ENCODE data around the gene SRP14.
"Not testable (repeated sequence)": the region's sequence is repeated elsewhere in the genome, so short reads cannot be mapped to it uniquely, and the experiment has no call there.

Gene SRP14

DNA sequence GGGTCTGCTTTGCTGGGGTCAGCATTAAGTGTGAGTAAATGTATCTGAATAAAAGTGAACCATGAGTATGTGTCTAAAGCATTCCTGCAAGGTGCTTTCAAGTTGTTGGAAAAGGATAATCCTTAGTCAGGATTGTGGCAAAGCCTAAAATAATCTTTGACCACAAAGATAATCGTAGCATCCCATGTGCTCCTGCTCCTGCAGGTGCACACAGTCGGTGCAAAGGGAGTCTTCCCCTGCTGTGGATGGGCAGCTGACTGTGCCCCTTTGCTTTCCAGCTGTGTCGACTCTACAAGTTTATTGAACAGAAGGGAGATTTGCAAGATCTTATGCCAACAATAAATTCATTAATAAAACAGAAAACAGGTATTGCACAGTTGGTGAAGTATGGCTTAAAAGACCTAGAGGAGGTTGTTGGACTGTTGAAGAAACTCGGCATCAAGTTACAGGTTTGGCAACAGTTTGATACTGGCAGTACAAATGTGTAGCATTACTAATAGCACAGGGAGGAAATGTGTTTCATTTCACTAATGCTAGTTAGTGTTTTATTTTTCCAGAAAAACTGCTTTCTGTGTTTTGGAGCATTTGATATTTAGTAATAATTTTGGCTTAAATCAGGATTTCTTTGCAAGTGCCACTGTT lies 22.6 kb downstream of the SRP14 start:
- DNase-seq, result no peak

DNA sequence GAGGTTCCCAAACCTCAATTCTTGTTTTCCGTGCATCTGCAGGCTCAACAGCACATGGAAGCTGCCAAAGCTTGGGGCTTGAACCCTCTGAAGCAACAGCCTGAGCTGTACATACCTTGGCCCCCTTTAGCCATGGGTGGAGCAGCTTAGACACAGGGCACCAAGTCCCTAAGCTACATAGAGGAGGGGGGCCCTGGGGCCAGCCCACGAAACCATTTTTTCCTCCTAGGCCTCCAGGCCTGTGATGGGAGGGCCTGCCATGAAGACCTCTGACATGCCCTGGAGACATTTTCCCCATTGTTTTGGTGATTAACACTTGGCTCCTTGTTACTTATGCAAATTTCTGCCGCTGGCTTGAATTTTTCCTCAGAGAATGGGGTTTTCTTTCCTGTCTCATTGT lies 24.6 kb downstream of the SRP14 start:
- DNase-seq, result no peak

DNA sequence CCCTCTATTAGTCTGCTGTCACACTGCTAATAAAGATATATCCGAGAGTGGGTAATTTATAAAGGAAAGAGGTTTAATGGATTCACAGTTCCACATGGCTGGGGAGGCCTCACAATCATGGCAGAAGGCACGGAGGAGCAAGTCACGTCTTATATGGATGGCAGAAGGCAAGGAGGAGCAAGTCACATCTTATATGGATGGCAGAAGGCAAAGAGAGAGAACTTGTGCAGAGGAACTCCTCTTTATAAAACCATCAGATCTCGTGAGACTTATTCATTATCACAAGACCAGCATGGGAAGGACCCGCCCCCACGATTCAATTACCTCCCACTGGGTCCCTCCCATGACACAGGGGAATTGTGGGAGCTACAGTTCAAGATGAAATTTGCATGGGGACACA lies 25.6 kb downstream of the SRP14 start:
- DNase-seq, result not testable (repeated sequence)

DNA sequence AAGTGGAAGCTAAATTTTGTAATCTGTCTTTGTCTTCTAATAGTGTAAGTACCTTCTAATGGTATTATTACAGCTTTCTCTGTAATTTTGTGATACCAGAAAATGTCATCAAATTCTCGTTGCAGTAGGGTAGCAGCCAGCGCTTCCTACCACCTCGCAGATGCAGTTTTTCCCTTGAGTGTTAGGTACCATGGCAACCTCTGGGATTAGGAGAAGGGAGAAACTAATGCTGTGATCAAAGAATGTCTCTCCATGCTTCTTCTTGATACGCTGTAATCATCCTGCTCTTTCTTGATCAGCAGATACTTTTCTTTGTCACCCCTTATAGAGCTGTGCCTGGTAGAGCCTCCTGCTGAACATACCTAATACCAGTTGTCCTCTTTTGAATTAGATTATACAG lies 27.7 kb downstream of the SRP14 start:
- no peak for DNase-seq

DNA sequence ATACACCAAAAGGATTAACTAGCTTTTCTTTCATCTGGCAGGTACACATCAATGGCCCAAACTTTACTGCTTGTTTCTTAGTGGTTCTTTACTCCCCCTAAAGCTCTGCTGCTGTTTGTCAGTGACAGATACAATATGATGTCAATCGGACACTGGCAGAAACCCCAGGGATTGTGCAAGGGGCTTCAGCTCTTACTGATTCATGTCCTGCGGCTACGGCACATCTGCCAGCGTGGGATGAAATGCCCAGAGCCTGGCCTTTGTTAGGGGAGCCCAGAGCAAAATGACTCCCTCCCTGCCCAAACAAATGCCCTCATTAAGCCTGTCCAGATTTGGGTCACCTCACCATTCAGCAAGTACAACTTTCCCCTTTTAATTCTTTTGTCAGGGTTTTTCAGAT lies 28.3 kb downstream of the SRP14 start:
- no peak for DNase-seq

DNA sequence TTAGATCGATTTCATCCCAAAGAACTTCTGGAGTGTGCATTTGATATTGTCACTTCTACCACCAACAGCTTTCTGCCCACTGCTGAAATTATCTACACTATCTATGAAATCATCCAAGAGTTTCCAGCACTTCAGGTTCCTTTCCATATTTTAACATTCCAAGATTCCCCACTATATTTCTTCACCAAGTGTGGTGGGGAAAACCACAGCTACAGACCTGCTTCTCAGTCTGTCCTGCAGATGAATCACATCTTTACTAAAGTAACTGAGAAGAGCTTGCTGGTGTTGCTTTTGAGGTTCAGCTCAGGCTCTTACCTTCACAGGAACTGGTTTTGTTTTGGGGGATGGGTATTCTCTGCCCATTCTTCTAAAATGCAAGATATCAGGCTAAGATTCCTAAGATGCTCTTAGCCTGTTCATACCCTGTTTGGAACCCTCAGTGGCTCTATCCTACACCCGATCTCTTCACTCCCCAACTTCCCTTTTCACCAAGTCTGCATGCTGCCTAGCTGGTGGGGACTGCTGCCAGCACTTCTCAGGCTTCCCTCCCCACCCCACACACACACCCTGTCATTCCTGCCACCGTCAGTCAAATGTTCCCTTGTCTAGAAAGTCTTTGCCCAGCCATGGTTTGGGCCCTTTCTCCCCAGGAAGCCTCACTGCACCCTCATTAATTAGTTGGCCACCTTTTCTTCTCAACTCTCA lies 30.8 kb downstream of the SRP14 start:
- no peak for DNase-seq

DNA sequence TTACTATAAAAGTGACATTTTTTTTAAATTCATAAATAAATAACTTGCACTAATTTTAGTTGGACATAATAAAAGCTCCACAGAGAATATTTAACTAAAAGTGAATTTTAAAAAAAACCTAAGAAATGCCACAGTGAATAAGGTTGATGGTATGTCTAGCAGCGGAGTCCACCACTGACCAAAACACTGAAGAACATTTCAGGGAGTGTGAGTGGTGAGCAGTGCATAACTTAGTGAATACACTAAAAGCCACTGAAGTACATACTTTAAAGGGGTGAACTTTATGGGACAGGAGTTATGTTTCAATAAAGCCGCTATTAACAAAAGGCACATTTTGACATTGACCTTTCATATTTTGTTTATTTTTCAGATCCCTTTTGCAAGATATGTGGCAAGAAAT lies 32.3 kb downstream of the SRP14 start:
- no peak for DNase-seq

DNA sequence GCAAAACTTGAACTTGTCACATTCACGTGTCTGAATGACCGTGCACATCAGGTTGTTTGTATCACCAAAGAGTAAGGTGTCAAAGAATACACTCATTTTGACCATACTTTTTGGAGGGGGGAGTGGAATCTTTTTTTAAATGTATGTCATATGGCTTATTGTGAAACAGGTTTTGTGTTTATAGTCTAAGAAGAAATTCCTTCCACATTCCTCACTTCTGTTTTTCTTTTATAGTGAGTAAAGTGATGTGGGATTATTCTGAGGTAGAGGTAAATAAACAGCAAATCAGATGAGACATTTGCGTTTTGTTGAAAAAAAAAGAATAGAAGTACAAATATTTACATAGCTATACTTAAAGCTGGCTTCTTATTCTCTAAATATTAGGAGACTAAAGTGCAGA lies 33.0 kb downstream of the SRP14 start:
- no peak for DNase-seq

DNA sequence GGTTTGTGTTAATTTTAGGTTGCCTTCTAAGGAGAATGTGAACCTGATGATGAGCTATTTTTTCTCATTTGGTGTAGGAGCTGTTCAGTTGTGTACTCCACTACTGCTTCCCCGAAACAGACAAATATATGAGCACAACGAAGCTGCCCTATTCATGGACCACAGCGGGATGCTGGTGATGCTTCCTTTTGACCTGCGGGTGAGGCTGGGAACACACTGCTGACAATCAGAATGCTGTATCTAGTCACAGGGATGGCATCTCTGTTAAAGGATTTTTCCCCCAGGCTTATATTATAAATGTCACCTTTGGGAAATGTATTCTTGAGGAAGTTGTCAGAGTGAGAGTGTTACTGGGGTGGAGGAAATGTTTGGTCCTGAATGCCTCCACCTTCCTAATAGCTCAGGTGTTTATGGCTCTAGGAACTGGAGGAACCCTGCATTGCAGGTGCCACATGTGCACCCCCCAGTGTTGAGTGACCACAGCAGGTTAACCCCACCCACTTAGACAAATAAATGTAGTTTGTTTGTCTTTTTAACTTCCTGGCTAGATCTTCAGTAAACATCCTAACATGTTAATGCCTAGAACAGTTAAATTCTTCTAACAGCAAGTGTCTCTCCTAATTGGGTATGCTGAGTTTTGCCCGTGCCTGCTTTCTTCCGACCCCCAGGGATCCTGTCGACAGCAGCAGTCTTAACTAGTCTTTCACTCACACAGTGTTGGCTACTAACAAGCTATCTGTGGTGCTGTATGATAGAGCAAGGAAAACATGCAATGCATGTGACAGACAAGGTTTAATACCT lies 35.7 kb downstream of the SRP14 start:
- no peak for DNase-seq

DNA sequence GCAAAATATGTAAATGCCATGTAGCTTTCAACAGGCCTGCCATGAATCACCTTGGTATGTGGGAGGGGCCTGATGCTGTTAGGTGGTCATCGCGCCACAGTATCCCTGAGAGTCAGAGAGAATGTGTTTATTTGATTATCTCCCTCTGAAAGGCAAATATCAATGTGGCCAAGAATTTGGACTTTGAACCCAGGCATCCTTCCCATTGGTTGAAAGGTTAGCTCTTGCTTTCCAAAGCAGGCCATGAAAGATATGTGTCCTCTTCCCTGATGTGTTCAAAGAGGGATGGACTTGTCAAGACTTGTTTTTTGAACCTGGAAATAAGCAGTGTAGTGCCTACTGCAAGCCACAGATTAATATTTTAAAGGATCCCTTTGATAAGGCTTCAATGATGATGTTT lies 36.7 kb downstream of the SRP14 start:
- no peak for DNase-seq

DNA sequence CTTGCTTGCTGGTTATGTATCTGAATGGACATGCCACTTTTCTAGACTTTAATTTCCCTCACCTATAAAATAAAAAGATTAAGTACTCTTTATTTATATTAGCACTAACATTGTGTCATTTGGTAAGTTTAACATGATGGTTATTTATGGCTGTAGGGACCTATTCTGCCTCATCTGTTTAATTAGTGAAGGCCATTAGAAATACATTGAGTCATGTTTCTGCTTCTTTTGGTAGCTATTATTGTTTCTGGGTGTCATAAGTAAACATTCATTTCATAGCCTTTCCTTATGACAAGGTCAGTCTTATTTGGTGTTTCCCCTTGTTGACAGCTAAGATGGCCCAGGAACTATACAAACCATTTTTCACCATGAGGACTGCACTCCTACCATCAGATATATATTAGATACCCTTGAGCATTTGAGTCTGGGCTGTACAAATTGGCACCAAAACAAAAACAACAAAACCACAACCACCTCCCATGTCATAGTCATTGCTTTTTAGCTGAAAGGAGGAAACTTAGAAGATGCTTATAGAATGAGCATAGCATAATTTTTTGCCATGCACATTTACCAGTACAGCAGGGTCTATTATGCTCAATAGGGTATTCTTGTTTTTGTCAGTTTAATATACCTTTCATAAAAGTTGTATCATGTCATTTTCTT lies 39.3 kb downstream of the SRP14 start:
- no peak for DNase-seq

DNA sequence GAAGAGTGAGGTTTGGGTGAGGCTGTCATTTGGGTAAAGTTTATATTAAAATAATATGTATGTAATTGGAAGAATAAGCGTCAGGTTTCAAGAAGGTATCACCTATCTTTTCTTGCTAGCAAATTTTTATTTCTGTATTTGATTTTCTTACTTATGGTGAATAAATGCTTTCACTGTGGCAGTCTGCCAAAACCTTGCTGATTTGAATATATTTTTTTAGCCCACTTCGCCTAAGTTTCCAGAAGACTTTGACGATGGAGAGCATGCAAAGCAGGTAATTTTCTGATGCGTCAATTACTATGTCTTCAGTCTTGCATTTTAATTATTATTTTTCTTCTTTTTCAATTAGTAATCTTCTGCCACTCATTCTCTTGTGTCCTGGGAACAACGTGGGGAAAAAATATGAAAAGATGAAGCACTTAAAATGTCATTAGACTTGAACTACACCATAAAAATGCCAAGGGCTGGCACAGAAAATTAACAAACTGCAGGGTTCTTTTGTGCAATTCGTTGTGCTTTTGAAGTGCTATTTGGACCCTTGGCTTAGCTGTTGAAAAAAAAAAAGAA lies 40.4 kb downstream of the SRP14 start:
- DNase-seq, result no peak

DNA sequence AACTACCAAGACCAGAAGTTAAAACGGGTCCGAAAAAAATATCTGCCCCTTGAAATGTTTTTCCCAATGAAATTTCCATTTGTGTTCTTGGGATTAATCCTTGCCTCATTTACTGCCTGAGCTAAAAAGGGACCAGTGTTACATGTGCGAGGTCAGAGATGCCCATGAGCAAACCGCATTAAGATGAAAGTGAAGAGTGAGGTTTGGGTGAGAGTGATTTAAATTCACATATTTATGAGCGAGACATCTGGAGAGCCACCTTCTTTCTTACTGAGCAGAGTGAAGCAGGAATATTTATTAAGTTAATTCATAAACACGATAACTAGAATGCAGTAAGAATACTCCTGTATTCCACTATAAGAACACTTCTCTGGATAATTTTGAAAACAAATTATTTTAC lies 41.3 kb downstream of the SRP14 start:
- DNase-seq, result no peak

DNA sequence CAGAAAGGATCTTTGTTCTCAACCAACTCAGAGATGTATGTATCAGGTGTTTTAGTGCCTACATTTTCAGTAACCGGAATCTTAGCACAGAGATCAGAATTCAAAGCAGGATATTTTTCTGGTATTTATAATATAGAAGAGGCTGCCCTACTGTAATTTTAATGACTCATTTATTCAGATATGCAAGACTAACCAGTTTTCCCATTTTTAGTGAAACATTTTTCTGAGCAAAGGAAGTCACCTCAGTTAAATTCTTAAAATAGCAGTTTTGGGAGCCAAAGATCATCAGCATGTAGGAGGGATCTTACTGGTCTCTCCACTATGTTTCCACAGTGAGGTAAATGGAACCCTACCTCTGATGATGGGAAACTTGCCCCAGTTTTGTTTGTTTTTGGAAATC lies 42.0 kb downstream of the SRP14 start:
- DNase-seq, result no peak

DNA sequence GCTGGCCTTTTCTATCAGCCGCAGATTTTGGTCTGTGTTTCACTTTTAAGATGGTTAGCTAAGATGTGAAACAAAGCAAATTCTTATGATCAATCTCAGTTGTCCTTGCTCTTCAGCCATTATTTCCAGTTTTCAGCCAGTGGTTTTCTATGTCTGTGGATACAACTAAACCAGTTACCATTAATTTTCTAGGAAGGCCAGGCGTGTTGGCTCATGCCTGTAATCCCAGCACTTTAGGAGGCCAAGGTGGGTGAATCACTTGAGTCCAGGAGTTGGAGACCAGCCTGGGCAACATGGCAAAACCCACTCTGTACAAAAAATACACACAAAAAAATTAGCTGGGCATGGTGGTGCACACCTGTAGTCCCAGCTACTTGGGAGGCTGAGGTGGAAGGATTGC lies 42.8 kb downstream of the SRP14 start:
- not testable (repeated sequence) for DNase-seq

DNA sequence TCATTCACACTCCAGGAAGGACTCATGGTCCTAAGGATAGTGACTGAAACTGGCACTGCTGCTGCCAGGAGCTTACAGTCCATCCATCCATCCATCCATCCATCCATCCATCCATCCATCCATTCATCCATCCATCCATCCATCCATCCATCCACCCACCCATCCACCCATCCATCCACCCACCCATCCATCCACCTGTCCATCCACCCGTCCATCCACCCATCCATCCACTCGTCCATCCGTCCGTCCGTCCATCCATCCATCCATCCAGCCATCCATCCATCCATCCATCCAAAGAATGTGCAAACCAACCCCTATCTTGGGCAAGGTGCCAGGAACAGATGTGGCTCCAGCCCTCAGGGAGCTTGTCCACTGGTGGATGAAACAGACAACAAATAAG lies 46.0 kb downstream of the SRP14 start:
- DNase-seq, result not testable (repeated sequence)

DNA sequence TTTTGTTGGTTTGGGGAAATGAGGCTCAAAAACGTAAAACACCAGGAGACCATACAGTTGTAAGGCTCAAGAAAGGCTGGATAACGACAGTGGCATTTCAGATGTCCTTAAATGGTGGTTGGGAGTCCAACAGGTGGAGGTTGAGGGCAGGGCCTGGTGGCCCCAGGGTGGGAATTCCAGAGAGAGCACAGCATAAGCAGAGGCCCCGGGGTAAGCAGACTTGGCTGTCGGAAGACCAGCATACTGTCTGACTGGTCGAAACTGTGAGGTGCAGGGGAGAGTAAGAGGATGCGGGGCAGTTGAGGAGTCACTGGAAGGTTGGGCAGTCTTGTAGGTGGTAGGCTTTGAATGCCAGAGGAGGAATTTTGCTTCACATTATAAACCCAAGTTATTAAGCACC lies 48.3 kb downstream of the SRP14 start:
- no peak for DNase-seq

DNA sequence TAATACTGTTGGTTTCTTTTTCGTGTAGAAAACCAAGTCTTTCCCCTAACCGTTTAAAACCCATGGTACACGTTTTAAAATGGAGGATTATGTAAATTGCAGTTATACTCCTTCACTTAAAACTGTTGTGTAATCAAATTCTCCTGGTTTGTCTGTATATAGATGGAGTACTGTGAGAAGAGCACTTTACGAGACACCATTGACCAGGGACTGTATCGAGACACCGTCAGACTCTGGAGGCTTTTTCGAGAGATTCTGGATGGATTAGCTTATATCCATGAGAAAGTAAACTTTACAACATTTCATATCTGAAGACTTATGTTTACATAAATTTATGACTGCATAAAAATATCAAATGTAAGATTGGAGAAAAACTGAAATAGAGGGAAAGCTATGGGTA lies 51.2 kb downstream of the SRP14 start:
- DNase-seq, result no peak
